Right ventricle myocardium superior (tissue), 1 donor: ENCODE data around the gene SSBP4. TPM values are rescaled to one million over a fixed set of nuclear protein-coding genes. Genes with fewer than 3 reads are reported as not detected.
"Not testable (repeated sequence)": the region's sequence is repeated elsewhere in the genome, so short reads cannot be mapped to it uniquely, and the experiment has no call there.

Experiments used
- ATAC-seq: fragments of 200-7000 bp; cut with Tn5 transposase; one replicate; pipeline ENCODE4 v1.9.1; 2020; ENCODE audit warnings: mild to moderate bottlenecking; ENCODE audit not compliant: poor library complexity
- DNase-seq: peaks from one replicate; pipeline ENCODE4 v3.0.0-alpha.2; 2020
- intact Hi-C: fragments of 100-400 bp; cut with DNase I; formaldehyde crosslinking; loops from one replicate; pipeline ENCODE4 v1.11.2; 2022
- total RNA-seq: library from RNA; stranded (reverse); fragmentation: NEBNext Ultra II Directional; extraction: Animal tissue kit (Norgen Biotek cat#: 25700); gene quantifications from one replicate; pipeline ENCODE4 v1.2.1, GENCODE V29; 2021
- donor health status: DM: no; HTN: yes; CAD: no; lungs with severe emphysema.

SSBP4 gene
- total RNA-seq, 1 donor from 2014 or later: 30.4 TPM

GRCh38 chr19:18391509-18392075, 27.6 kb upstream of the SSBP4 start:
- ATAC-seq: no peak
- intact Hi-C loops: loop anchor here (5.0 kb wide), 1 partner anchor 44 kb away; no protein-coding TSS in a partner anchor
- DNase-seq: no peak

GRCh38 chr19:18392417-18392816, 26.8 kb upstream of the SSBP4 start:
- DNase-seq (peak; percentile 74), ATAC-seq (peak; percentile 27)
- intact Hi-C loops: loop anchor here (5.0 kb wide), 1 partner anchor 45 kb away; no protein-coding TSS in a partner anchor

GRCh38 chr19:18392926-18393325, 26.3 kb upstream of the SSBP4 start:
- no peak for DNase-seq
- no peak for ATAC-seq
- intact Hi-C loops: loop anchor here (5.0 kb wide), 1 partner anchor 46 kb away; no protein-coding TSS in a partner anchor

- DNase-seq (peak; percentile 81), ATAC-seq (peak; percentile 18)
- intact Hi-C loops: loop anchor here (5.0 kb wide), 1 partner anchor 47 kb away; no protein-coding TSS in a partner anchor
These were observed 25.4 kb upstream of the SSBP4 start for GRCh38 chr19:18393836-18394235.

GRCh38 chr19:18396471-18397241, 22.5 kb upstream of the SSBP4 start:
- peak; percentile 29 for ATAC-seq
- intact Hi-C loops: no loop called here

GRCh38 chr19:18397242-18398202, 21.7 kb upstream of the SSBP4 start, which contains the start of gene LRRC25:
Gene LRRC25, minus strand, starts transcription at chr19:18397622. Its CDS starts 659 bp downstream, at chr19:18396963.
- intact Hi-C loops: no loop called here
- peak; percentile 77 for DNase-seq
- ATAC-seq: peak; percentile 62

More at GRCh38 chr19:18396471-18397241, 22.5 kb upstream of the SSBP4 start:
- peak; percentile 53 for DNase-seq

- intact Hi-C loops: no loop called here
These were observed 20.2 kb upstream of the SSBP4 start for GRCh38 chr19:18399008-18399407.

GRCh38 chr19:18401580-18402112, 17.6 kb upstream of the SSBP4 start:
- DNase-seq: peak; percentile 82
- intact Hi-C loops: no loop called here
- peak; percentile 76 for ATAC-seq

More at GRCh38 chr19:18399008-18399407, 20.2 kb upstream of the SSBP4 start:
- ATAC-seq (peak; percentile 52), DNase-seq (peak; percentile 73)

GRCh38 chr19:18402455-18403248, 16.5 kb upstream of the SSBP4 start:
- ATAC-seq, DNase-seq, intact Hi-C loops: not testable (repeated sequence)

GRCh38 chr19:18405754-18406153, 13.4 kb upstream of the SSBP4 start:
- ATAC-seq, intact Hi-C loops, DNase-seq: not testable (repeated sequence)

- ATAC-seq (no peak), DNase-seq (no peak)
- intact Hi-C loops: no loop called here
These were observed 12.4 kb upstream of the SSBP4 start for GRCh38 chr19:18406749-18407148.

GRCh38 chr19:18408053-18408476, 11.1 kb upstream of the SSBP4 start:
- intact Hi-C loops: no loop called here
- DNase-seq (peak; percentile 57), ATAC-seq (peak; percentile 34)

- intact Hi-C loops: loop anchor here (5.0 kb wide), 3 partner anchors 65 to 205 kb away; no protein-coding TSS in a partner anchor
- no peak for ATAC-seq
- no peak for DNase-seq
These were observed 6.5 kb upstream of the SSBP4 start for GRCh38 chr19:18412610-18413239.

GRCh38 chr19:18414504-18415177, 4.6 kb upstream of the SSBP4 start:
- DNase-seq: peak; percentile 60
- intact Hi-C loops: loop anchor here (5.0 kb wide), 3 partner anchors 67 to 207 kb away; no protein-coding TSS in a partner anchor
- no peak for ATAC-seq

- intact Hi-C loops: no loop called here
- peak; percentile 27 for ATAC-seq
- DNase-seq: peak; percentile 83
These were observed 3.9 kb upstream of the SSBP4 start for GRCh38 chr19:18415178-18415867.

GRCh38 chr19:18416778-18417249, 2.4 kb upstream of the SSBP4 start:
- intact Hi-C loops: no loop called here
- ATAC-seq (peak; percentile 64), DNase-seq (peak; percentile 95)
